ENCODE results near the gene CDKN2AIP. TPM values are rescaled to one million over a fixed set of nuclear protein-coding genes. Genes with fewer than 3 reads are reported as not detected.

The CDKN2AIP gene
- total RNA-seq, 1 donor from 2014 or later: 15.9 TPM

DNA sequence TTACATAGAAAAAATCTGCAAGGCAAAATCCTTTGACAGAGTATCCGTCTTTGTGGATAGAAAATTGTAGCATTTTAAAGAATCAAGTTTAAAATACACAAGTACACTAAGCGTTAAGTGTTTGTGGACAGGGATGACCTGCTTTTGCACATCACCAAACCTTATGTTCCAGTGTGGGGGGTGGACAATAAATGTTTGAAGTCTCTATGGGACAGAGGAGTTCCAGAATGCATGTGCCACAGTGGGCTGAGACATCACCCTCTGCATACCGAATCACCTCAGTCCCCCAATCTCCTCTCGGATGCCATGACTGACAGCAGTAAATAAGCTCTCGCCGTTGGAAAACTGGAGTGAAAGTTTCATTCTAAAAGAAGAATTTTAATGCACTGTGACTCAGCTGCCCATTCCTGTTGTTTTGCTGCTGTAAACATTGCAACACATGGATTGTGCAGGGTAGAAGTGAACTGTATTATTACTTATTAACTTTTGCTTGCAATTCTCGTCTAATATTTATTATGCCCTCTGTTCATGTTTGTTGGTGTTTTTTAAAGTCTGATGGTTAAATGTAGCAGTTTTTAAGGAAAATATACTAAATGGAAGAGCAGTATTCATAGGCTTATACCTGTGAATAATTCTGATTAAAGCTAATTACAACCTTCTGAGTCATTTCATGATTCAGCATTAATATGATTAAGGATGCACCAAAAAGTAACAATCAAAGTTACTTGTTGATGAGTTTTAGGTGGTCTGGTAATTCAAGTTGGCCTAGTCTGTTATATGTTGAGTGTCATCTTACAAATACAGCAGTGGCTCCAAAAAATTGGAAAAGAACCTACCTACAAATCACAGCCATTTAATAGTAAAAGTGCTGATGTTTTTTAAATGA is 24.0 kb downstream of the CDKN2AIP start:
- Mint-ChIP-seq H3K27ac (ENCODE audit: unreplicated experiment) (no peak overlapping the region), H3K27me3 (ENCODE audit: unreplicated experiment) (peaks cover 1% of the 10 kb centered on the region), H3K36me3 (ENCODE audit: unreplicated experiment) (peaks cover 5% of the 10 kb centered on the region), H3K9me3 (ENCODE audit: unreplicated experiment) (peaks cover 4% of the 10 kb centered on the region), H3K4me1 (ENCODE audit: low read depth, unreplicated experiment) (no peaks in the 10 kb centered on the region), H3K4me3 (ENCODE audit: unreplicated experiment) (no peak overlapping the region)
- no peak for TF ChIP-seq CTCF (IDR thresholded peaks at IDR 0.05; ENCODE audit: partially characterized antibody, unreplicated experiment)
- no peak for DNase-seq

DNA sequence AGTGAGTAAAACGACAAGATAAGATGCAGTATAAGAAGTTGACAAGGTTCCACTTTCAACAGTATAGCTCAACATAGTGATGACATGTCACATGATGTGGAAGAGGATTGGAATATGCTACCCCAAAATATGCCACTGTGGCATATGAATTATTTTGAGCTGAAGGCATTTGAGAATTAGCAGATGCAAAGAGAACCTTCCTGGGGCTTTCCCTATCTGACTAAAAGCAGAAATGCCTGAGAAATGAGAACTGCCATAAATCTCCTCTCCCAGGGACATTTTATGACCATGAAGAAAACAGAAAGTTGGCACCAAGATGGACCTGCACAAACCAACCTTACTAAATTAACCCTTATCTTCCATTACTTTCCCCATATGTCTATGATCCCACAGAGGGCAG is 24.8 kb downstream of the CDKN2AIP start:
- no peak for DNase-seq
- Mint-ChIP-seq H3K9me3 (ENCODE audit: unreplicated experiment) (peaks cover 3% of the 10 kb centered on the region), H3K4me1 (ENCODE audit: low read depth, unreplicated experiment) (no peaks in the 10 kb centered on the region), H3K27ac (ENCODE audit: unreplicated experiment) (no peak overlapping the region), H3K27me3 (ENCODE audit: unreplicated experiment) (peaks cover 1% of the 10 kb centered on the region), H3K36me3 (ENCODE audit: unreplicated experiment) (peaks cover 5% of the 10 kb centered on the region), H3K4me3 (ENCODE audit: unreplicated experiment) (no peak overlapping the region)
- TF ChIP-seq CTCF (IDR thresholded peaks at IDR 0.05; ENCODE audit: partially characterized antibody, unreplicated experiment): no peak

DNA sequence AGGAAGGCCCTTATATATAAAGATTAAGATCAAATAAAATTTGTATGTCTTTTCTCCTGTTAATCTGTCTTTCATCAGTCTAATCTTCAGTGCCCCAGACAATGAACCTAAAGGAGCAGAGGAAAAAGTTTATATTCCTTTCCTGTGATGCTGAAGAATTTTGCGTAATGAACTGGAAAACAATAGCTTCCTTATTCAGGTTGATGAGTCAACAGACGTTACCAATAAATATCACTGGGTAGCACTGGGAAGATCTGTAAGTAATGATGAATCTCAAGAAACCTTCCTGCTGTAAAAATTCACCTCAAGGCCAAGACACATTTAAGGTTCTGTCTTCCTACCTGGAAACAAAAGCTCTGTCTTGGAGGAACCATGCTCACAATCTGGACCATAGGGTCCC is 25.5 kb downstream of the CDKN2AIP start:
- Mint-ChIP-seq H3K27ac (ENCODE audit: unreplicated experiment) (no peak overlapping the region), H3K9me3 (ENCODE audit: unreplicated experiment) (peaks cover 3% of the 10 kb centered on the region)

GRCh38 chr4:183470821-183471220 is 26.4 kb downstream of the CDKN2AIP start:
- H3K27me3 Mint-ChIP-seq (ENCODE audit: unreplicated experiment): peaks cover 1% of the 10 kb centered on the region
- no peak for DNase-seq
- no peaks in the 10 kb centered on the region for H3K4me1 Mint-ChIP-seq (ENCODE audit: low read depth, unreplicated experiment)
- no peak overlapping the region for H3K4me3 Mint-ChIP-seq (ENCODE audit: unreplicated experiment)
- no peak for TF ChIP-seq CTCF (IDR thresholded peaks at IDR 0.05; ENCODE audit: partially characterized antibody, unreplicated experiment)
- H3K27ac Mint-ChIP-seq (ENCODE audit: unreplicated experiment): no peak overlapping the region
- peaks cover 3% of the 10 kb centered on the region for H3K9me3 Mint-ChIP-seq (ENCODE audit: unreplicated experiment)
- peaks cover 5% of the 10 kb centered on the region for H3K36me3 Mint-ChIP-seq (ENCODE audit: unreplicated experiment)

More for the DNA sequence above, 25.5 kb downstream of the CDKN2AIP start:
- Mint-ChIP-seq H3K4me1 (ENCODE audit: low read depth, unreplicated experiment) (no peaks in the 10 kb centered on the region), H3K4me3 (ENCODE audit: unreplicated experiment) (no peak overlapping the region), H3K27me3 (ENCODE audit: unreplicated experiment) (peaks cover 1% of the 10 kb centered on the region), H3K36me3 (ENCODE audit: unreplicated experiment) (peaks cover 5% of the 10 kb centered on the region)
- no peak for DNase-seq
- TF ChIP-seq CTCF (IDR thresholded peaks at IDR 0.05; ENCODE audit: partially characterized antibody, unreplicated experiment): no peak
